ENCODE data around the gene MAML3.

Gene MAML3

GRCh38 chr4:139841464-139842195, 312.4 kb downstream of the MAML3 start:
- DNase-seq (ENCODE audit: low read depth): no peak
- no peak overlapping the region for H3K4me3 ChIP-seq (ENCODE audit: low read depth, low read length)

DNA sequence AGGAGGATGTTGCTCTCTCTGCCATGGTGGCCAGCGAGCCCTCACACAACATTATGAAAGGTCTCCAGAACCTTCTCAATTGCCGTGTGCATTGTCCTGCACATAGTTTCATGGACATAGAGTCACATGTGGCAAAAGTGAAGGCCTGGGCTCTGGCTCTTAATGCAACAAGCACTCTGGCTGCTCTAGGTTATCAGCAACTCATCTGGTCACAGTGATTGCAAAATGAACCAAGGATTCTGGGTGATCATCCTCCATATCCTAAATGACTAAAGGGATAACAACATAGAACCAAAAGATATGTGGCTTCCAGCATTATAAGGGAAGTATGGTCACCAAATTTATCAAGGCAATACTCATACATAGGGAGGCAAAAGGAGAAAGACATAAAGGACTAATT, 313.2 kb downstream of the MAML3 start:
- TF ChIP-seq, protein P1, sequence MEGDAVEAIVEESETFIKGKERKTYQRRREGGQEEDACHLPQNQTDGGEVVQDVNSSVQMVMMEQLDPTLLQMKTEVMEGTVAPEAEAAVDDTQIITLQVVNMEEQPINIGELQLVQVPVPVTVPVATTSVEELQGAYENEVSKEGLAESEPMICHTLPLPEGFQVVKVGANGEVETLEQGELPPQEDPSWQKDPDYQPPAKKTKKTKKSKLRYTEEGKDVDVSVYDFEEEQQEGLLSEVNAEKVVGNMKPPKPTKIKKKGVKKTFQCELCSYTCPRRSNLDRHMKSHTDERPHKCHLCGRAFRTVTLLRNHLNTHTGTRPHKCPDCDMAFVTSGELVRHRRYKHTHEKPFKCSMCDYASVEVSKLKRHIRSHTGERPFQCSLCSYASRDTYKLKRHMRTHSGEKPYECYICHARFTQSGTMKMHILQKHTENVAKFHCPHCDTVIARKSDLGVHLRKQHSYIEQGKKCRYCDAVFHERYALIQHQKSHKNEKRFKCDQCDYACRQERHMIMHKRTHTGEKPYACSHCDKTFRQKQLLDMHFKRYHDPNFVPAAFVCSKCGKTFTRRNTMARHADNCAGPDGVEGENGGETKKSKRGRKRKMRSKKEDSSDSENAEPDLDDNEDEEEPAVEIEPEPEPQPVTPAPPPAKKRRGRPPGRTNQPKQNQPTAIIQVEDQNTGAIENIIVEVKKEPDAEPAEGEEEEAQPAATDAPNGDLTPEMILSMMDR (IDR thresholded peaks at IDR 0.05; ENCODE audit: low read depth, low read length, missing control alignments): no peak
- DNase-seq (ENCODE audit: low read depth): no peak
- H3K4me3 ChIP-seq (ENCODE audit: low read depth, low read length): no peak overlapping the region

More at GRCh38 chr4:139841464-139842195, 312.4 kb downstream of the MAML3 start:
- TF ChIP-seq, protein P1 (IDR thresholded peaks at IDR 0.05; ENCODE audit: low read depth, low read length, missing control alignments): no peak

GRCh38 chr4:139839403-139840031, 314.5 kb downstream of the MAML3 start:
- no peak overlapping the region for H3K4me3 ChIP-seq (ENCODE audit: low read depth, low read length)
- DNase-seq (ENCODE audit: low read depth): no peak
- TF ChIP-seq, protein P1 (IDR thresholded peaks at IDR 0.05; ENCODE audit: low read depth, low read length, missing control alignments): no peak

DNA sequence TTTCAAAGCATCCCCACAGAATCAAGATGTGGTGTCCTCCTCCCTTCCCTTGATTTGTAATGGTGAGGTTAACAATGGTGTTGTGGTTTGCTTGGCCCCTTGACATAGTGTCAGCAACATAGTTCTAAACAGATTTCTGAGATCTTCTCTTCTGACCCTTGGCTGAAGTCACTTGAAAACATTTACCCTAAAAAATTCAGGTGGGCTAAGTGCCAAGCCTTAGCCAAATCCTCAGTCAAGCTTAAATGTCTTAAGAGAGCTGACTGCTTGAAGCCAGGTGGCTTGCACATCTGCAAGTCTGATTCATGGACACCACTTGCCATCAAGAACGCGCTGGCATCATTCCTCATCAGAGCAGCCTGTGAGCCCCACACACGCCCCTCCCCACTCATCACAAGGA, 315.2 kb downstream of the MAML3 start:
- TF ChIP-seq, protein P1 (IDR thresholded peaks at IDR 0.05; ENCODE audit: low read depth, low read length, missing control alignments): no peak
- H3K4me3 ChIP-seq (ENCODE audit: low read depth, low read length): no peak overlapping the region
- DNase-seq (ENCODE audit: low read depth): no peak

DNA sequence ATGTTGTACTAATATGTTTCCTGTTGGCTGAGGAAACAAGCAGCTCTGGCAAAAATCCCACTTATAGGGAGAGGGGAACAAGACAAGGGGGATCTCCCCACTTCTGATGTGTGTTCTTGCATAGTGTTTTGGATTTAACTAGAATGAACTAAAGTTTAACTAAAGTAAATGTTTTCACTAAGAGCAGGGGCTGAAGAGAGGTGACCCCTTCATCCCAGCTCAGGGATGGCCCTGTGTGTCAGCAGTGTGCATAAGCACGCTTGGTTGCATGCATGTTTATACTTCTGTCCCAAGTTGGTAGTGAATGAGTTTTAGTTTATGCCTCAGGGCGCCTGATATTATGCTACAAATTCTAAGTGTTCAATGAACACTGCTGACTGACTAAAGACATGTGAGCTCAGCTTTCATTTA, 319.0 kb downstream of the MAML3 start:
- TF ChIP-seq, protein P1 (IDR thresholded peaks at IDR 0.05; ENCODE audit: low read depth, low read length, missing control alignments): no peak
- DNase-seq (ENCODE audit: low read depth): no peak
- no peak overlapping the region for H3K4me3 ChIP-seq (ENCODE audit: low read depth, low read length)

- H3K4me3 ChIP-seq (ENCODE audit: low read depth, low read length): no peak overlapping the region
- DNase-seq (ENCODE audit: low read depth): no peak
- TF ChIP-seq, protein P1 (IDR thresholded peaks at IDR 0.05; ENCODE audit: low read depth, low read length, missing control alignments): no peak
These were observed 319.7 kb downstream of the MAML3 start for GRCh38 chr4:139834226-139834662.
